Mucosa of gallbladder (tissue), 1 donor: Measurements from ENCODE around the gene FLOT1. TPM values are rescaled to one million over a fixed set of nuclear protein-coding genes. Genes with fewer than 3 reads are reported as not detected.
"Not testable (repeated sequence)": the region's sequence is repeated elsewhere in the genome, so short reads cannot be mapped to it uniquely, and the experiment has no call there.

Source experiments
- DNase-seq: peaks from one replicate; pipeline ENCODE4 v3.0.0-alpha.2; 2020; ENCODE audit warnings: low spot score
- total RNA-seq: library from RNA; stranded (reverse); gene quantifications from one replicate; pipeline ENCODE4 v1.2.1, GENCODE V29; 2021
- donor health status: DM: no; HTN: no; CAD: no.

Gene FLOT1
- total RNA-seq, 1 donor from 2014 or later, result 177 TPM

- not testable (repeated sequence) for DNase-seq
Measured at GRCh38 chr6:30723159-30723842, 19.2 kb downstream of the FLOT1 start.

DNA sequence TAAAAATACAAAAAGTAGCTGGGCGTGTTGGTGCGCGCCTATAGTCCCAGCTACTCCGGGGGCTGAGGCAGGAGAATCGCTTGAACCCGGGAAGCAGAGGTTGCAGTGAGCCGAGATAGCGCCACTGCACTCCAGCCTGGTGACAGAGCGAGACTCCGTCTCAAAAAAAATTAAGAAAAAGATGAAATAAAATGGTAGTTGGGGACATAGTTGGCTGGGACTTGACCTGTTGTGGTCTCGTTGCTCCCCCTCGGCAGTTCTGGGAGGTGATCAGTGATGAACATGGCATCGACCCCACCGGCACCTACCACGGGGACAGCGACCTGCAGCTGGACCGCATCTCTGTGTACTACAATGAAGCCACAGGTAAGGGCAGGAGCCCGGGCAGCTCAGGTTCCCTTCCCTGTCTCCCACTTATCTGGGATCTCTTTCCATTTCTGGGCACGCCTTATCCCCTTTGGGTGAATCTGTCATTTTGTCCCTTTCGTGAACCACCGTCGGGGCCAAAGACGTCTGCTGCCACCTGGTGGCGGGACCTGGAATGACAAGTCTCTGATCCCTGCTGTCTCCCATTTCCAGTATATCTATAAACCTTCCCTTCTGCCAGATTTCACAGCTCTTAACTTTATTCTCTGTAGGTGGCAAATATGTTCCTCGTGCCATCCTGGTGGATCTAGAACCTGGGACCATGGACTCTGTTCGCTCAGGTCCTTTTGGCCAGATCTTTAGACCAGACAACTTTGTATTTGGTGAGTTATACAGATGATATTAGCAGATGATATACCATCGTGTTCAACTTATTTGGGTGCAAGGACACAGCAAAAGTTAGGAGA, 20.0 kb downstream of the FLOT1 start:
- DNase-seq, result peak; percentile 88

GRCh38 chr6:30722025-30722279, 20.5 kb downstream of the FLOT1 start:
- not testable (repeated sequence) for DNase-seq

DNA sequence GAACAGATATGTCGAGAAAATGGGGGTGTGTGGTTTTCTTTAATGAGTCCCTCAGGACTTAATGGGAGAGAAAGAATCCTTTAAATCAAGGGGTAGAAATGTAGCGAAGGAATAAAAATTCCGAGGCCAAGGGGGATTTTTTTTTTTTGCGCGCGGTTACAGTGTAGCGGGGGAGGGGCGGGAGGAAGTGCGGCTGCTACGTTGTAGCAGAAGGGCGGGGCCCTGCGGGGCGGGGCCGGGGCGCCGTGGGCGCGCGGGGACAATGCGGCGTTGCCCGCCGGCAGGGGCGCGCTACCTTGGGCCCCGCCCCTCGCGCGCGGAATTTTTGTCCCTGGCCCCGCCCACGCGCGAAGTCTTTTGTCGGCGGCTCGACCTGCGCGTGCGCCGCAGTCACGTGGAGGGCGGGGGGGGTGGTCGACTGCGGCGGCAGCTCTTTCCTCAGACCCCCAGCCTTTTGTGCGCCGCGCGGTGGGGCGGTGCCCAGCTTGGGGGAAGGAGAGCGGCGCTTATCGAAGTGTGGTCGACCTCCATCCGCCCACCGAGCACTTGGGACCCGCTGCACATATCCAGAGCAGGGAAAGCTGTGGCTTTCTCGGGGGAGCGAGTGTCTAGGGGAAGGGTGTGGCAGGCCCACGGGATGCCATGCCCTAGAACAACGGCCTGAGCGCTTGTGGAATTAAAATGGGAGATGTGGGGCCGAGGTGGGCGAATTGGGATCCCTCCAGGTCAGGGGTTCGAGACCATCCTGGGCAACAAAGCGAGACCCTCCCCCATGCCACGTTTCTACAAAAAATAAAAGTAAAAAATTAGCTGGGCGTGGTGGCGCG, 21.1 kb downstream of the FLOT1 start:
- DNase-seq, result peak; percentile 93

GRCh38 chr6:30720738-30721197, 21.7 kb downstream of the FLOT1 start:
- DNase-seq, result peak; percentile 62

GRCh38 chr6:30719791-30720737, 22.4 kb downstream of the FLOT1 start, which contains the start of gene TUBB:
Gene TUBB (plus strand): TSS chr6:30720352. CDS start chr6:30720507, 155 bp downstream.
- DNase-seq, result peak; percentile 97

GRCh38 chr6:30719356-30719755, 23.1 kb downstream of the FLOT1 start:
- no peak for DNase-seq

DNA sequence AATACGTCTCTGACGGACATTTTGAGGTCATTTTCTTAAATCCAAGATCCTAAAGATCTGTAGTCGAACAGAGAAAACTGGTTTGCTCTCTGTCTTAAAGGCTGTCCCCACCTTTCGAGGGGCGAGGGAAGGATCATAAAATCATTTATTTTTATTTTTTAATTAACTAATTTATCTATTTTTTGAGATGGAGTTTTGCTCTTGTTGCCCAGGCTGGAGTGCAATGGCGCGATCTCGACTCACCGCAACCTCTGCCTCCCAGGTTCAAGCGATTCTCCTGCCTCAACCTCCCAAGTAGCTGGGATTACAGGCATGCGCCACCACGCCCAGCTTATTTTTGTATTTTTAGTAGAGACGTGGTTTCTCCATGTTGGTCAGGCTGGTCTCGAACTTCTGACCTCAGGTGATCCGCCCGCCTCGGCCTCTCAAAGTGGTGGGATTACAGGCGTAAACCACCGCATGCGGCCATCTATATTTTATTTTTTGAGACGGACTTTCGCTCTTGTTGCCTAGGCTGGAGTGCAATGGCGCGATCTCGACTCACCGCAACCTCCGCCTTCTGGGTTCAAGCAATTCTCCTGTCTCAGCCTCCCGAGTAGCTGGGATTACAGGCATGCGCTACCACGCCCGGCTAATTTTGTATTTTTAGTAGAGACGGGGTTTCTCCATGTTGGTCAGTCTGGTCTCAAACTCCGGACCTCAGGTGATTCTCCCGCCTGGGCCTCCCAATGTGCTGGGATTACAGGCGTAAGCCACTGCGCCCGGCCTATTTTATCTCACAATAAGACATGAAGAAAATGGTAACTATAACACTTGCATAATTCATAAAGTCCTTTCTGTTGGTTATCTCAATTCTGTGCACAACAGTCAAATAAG, 24.4 kb downstream of the FLOT1 start:
- DNase-seq, result not testable (repeated sequence)

- DNase-seq, result peak; percentile 100
Measured at GRCh38 chr6:30717129-30717844, 25.2 kb downstream of the FLOT1 start, which contains the start of gene MDC1. Gene MDC1 (minus strand): TSS chr6:30717281. CDS start chr6:30715175, 2,106 bp downstream.

DNA sequence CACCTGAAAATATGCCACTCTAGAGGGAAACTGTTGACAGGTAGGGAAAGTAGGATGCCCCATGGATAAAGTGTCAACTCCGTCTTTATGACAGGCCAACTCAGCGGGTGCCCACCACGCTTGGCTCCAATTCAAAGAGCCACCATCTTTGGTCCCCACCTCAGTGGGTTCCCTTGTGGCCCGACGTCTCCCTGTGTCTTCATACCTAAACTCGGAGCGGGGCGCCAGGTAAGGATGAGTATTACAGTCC, 25.7 kb downstream of the FLOT1 start:
- no peak for DNase-seq

GRCh38 chr6:30714263-30714662, 28.2 kb downstream of the FLOT1 start:
- DNase-seq, result no peak

- DNase-seq, result no peak
Measured at GRCh38 chr6:30712441-30712945, 30.0 kb downstream of the FLOT1 start.

DNA sequence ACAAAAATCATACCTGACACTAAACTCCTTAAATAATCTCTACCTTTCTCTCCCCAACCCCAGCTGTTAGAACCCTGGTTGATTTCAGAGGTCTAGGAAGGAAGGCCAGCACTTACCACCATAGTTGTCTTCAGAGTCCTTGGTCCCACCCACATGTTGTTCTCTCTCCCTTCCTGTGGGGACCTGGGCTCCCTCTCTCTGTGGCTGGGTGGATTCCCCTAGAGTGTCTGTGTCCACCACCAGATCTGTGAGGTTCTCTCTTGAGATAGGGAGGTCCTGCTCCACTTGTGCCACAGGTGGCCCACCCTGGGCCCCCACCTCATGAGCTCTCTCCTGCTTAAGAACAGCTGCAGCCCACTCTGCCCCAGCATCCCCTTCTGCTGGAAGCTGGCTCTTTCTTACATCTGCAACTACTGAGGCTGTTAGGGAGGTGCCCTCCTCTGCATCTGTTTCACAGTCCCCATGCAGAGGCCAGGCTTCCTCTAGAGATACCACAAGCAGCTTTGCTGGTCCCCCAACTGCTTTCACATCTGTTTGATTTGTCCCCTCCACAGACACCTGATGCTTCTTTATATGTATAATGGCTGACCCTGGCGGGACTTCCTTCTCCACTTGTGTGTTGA, 30.6 kb downstream of the FLOT1 start:
- no peak for DNase-seq

- DNase-seq, result no peak
Measured at GRCh38 chr6:30709101-30709868, 33.2 kb downstream of the FLOT1 start.

DNA sequence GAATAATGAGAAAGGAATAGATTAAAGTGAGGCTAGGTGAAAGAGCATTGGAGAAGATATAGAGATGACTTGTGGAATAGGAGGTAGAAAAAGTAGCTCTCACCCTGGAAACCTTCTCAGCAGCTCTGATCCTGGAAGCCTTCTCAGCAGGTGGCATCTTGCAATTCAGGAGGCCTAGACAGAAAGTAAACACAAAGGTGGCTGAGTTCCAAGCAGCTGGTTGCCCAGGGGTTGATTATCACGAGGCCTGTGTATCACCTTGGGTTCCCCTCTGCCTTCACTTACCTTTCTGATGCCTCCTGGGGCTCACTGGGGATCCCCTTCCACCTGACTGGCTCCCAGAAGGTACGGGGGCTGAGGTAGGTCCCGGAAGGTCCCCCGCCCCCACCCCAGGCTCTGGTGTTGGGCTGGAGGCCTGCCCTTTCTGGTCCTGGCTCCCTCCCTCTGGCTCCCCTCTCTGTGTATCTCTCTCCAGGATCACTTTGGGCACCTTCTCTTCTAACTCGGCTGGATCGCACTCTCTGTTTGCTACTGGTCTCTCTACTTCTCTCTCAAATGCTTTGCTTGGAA, 35.1 kb downstream of the FLOT1 start:
- peak; percentile 58 for DNase-seq

GRCh38 chr6:30705620-30706019, 36.9 kb downstream of the FLOT1 start:
- DNase-seq, result no peak

GRCh38 chr6:30703821-30704220, 38.7 kb downstream of the FLOT1 start:
- DNase-seq, result no peak

DNA sequence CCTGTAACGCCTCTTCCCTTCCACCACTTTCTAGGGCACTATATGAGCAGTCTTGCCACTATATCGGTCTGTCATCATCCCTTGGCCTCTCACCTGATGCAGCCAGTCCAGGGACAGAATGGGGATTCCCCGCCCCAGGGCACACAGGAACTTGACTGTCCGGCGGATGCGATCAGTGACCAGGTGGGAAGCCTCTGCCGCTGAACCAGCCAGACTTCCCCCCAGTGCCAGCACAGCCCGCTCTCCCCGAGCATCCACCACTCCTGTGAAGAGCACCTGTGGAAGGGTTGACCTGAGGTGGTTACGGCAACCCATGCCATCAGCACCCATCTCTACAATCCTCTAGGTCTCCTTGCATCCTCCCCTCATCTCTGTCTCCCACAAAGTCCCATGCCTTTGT, 39.5 kb downstream of the FLOT1 start:
- DNase-seq, result no peak
